ENCODE results near the gene CHRM1.
"Not testable (repeated sequence)": the region's sequence is repeated elsewhere in the genome, so short reads cannot be mapped to it uniquely, and the experiment has no call there.

CHRM1 gene

DNA sequence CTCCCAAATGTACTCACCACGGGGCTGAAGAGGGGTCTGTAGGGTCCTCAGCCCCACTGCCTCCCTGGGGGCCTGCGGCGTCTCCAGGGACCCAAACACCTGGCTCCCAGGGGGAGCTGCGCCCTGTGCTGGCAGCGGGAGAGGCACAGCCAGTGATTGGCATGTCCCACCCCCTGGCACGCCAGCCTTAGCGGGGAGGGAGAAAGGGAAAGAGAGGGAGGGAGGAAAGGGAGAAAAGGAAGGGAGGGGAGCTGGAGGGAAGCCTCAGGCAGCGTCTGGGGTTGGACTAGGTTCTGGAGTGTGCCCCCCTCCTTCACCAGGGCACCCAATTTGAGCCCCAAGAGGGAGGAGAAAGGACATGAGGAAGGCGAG is at the start of gene CHRM1:
Gene CHRM1, minus strand, starts transcription at position 163 of the 372 bp plus-strand sequence. CDS start 10,263 bp downstream, outside the sequence.
- no peak for DNase-seq (ENCODE audit: low read depth)

DNA sequence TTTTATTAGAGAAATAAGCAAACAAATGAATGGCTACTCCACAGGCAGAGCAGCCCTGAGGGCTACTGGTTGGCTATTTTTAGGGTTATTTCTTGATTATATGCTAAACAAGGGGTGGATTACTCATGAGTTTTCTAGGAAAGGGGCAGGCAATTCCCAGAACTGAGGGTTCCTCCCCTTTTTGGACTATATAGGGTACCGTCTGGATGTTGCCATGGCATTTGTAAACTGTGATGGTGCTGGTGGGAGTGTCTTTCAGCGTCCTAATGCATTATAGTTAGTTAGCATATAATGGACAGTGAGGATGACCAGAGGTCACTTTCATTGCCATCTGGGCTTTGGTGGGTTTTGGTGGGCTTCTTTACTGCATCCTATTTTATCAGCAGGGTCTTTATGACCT is 44.4 kb upstream of the CHRM1 start:
- no peak for DNase-seq (ENCODE audit: low read depth)

- DNase-seq (ENCODE audit: low read depth): no peak
Observed at GRCh38 chr11:62962391-62962790, 41.2 kb upstream of the CHRM1 start.

- DNase-seq (ENCODE audit: low read depth): no peak
Observed at GRCh38 chr11:62961017-62961570, 39.9 kb upstream of the CHRM1 start.

- DNase-seq (ENCODE audit: low read depth): no peak
Observed at GRCh38 chr11:62959422-62959980, 38.3 kb upstream of the CHRM1 start.

DNA sequence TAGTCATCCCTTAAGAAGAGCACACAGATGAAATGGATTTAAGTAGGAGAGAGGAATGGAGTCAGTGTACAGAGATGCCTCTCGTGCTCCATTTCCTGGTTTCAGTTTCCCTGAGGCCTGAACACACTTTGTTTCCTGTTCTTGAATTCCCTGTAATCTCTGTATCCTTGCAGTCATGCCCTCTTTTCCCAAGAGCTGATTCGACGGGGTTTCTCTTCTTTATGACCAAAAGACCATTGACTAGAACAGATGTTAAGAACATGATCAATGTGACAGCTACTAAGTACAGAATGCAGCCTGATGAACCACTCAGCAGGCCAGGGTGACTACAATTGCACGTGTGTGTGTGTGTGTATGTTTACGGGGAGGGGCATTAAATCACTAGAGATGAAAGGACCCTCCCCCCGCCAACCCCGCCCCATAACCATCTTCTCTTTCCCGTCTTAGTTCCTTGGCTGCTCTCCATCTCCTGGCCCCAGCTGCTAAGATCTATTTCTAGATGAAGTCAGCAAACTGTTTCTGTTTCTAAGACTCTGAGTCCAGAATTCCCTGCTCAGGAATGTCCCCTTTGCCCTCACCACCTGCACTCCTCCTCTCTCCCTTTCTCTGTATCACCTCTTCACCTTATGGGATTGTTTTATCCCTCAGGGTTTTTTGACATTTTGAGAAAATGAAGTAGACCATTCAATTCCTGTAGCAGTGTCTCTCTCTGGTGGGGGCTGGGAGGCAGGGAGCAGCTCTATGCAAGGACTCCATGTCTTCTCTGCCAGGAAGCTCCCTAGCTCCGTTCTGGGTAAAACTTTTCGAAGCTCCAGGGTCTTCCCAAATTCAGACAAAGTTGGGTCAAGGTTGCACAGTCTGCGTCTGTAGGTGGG is 37.6 kb upstream of the CHRM1 start:
- no peak for DNase-seq (ENCODE audit: low read depth)

DNA sequence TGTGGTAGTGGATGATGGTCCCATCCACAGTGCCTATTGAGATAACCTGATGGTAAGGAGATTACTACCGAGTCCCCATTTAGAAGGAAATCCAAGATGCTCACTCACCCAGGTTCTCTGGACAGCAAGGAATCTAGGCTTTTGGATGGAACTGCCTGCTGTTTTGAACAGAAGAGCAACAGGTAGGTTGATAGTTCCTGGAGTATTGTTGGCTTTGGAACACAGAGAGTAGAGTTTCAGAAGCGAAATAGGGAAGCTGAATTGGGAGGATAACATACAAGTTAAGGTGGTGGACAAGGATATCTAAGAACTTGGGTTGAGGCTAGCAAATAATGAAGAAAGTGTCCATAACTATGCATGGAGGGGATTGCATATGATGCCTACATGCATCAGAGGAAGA is 36.0 kb upstream of the CHRM1 start:
- DNase-seq (ENCODE audit: low read depth): no peak

DNA sequence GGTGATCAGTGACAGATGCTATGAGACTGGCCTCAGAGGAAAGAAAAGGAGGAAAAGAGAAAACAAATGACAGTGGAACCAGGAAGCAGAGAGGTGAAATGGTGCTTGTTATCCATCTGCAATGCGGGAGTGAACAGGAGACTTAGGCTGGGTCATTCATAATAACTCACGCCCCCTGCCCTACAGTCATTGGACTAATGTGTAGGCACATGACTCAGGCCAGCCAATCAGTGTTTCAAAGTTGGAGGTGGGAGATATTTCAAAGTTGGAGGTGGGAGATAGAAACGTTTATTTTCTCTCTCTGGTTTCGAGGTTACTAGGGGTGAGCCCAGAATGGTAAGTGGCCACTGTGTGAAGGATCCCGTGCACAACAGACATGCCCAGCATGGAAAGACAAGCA is 33.3 kb upstream of the CHRM1 start:
- DNase-seq (ENCODE audit: low read depth): no peak

DNA sequence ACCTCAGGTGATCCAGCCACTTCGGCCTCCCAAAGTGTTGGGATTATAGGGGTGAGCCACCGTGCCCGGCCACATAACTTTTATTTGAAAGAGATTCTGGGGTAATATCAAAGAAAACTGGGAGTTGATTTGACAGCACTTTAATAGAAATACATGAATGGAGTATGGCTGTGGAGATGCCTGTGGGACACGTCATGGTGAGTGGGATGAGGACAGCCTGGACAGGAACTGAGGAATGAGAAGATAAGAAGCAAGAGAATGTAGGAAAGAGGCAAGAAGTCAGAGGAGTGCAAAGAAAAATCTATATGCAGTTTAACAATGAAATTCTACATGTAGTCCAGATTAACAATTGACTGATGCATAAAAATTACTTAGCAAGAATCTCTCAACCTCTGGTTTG is 32.6 kb upstream of the CHRM1 start:
- DNase-seq (ENCODE audit: low read depth): no peak

DNA sequence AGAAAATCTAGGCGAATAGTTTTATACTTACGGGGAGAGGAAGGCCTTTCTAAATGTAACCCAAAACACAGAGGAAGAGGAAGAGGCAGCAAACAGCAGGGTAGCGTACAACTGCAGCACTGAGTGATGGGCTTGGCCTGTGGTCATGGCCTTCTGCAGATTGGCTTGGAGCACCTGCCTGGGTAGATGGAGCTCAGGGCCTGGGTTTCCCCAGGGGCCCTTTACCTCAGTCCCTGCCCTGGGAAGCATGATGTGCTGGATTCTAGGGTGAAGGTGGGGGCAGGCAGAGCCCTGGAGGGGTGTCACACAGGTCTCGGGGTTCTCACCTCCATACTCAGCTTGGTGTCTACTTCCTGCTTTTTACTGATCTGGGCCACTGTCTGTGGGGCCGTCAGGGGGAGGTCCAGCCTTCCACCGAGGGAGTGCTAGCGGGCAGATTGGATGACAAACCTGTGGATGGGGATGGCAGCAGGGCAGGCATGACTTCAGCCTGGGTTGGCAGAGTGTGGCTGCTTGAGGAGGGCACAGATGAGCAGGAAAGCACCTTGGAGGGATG is 27.7 kb upstream of the CHRM1 start:
- DNase-seq (ENCODE audit: low read depth): no peak

DNA sequence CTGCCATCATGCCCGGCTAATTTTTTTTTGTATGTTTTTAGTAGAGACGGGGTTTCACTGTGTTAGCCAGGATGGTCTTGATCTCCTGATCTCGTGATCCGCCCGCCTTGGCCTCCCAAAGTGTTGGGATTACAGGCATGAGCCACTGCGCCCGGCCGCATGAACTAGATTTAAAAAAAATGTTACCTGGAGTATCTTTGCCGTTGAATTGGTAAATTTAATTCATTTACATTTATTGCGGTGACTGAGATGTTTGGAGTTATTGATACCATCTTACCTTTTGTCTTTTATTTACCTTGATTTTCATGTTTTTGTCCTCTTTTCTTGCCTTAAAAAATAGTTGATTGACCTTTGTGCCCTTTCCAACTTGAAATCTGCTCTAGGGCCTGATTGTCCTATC is 24.4 kb upstream of the CHRM1 start:
- DNase-seq (ENCODE audit: low read depth): not testable (repeated sequence)

- DNase-seq (ENCODE audit: low read depth): not testable (repeated sequence)
Observed at GRCh38 chr11:62937528-62937927, 16.4 kb upstream of the CHRM1 start.

DNA sequence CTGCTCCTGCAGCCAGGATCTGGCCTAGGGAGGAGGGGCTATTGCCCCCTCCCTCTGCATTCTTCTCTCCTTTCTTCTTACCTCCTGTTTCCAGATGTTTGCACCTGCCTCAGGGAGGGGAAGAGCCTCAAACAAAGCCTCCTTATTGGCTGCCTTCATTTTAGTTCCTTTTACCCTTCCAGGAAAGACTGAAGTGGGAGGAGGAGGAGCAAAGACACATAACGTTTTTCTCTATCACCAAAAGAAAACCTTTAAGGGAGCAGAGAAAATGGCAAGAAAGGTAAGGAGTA is 13.3 kb upstream of the CHRM1 start:
- DNase-seq (ENCODE audit: low read depth): no peak

DNA sequence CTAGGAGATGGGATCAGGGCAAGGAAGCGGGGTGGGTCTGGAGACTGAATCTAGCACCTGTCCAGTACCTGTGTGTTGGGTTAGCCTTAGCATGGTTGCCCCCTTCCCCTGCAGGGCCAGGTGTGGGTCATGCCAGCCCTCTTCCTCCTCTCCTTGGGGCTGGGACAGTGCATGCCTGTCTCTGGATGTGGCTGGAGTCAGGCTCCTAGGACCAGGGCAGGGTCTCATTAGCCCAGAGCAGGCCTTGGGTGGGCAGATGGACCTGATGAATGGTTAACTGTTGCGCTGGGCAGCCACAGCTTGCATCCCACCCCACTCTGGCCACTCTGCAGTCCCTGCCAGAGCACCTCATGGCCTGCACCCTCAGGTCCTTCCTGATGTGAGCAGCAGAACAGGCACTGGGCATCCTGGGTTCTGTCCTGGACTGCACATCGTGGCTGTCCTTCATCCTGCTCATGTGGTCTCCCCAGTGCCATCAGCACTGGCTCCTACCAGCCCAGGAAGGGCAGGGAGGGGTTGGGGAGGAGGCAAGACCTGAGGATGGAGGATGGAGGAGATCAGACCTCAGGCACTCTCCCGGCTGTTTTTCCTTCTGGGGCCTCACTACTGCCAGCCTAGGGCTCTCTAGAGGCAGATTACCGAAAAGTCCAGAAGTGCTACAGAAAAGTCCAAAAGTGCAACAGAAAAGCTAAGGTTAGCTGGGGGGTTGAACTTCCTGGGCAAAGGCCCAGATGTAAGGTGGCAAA is 12.8 kb upstream of the CHRM1 start:
- no peak for DNase-seq (ENCODE audit: low read depth)

GRCh38 chr11:62933285-62933684 is 12.1 kb upstream of the CHRM1 start:
- DNase-seq (ENCODE audit: low read depth): no peak

- DNase-seq (ENCODE audit: low read depth): no peak
Observed at GRCh38 chr11:62931499-62932278, 10.5 kb upstream of the CHRM1 start.

- DNase-seq (ENCODE audit: low read depth): no peak
Observed at GRCh38 chr11:62930666-62931065, 9.5 kb upstream of the CHRM1 start.

DNA sequence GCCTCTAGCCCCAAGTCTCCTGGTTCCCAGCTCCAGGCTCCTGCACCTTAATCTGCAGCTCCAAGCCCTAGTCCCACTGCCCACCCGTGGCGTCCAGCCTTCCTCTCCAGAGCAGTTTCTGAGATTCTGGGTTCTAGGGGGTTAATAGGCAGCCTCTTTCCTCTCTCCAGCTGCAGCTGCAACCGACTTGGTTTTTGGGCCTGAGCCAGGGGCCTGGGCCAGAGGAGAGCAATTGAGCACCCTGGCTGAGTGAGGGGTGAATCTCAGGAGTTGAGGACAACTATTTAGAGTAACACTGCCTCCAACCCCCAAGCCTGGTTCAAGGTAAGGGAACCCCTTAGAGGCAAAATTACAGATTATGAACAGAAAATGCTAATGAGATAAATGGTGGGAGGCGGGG is 9.0 kb upstream of the CHRM1 start:
- DNase-seq (ENCODE audit: low read depth): no peak

GRCh38 chr11:62928011-62928410 is 6.8 kb upstream of the CHRM1 start:
- no peak for DNase-seq (ENCODE audit: low read depth)

DNA sequence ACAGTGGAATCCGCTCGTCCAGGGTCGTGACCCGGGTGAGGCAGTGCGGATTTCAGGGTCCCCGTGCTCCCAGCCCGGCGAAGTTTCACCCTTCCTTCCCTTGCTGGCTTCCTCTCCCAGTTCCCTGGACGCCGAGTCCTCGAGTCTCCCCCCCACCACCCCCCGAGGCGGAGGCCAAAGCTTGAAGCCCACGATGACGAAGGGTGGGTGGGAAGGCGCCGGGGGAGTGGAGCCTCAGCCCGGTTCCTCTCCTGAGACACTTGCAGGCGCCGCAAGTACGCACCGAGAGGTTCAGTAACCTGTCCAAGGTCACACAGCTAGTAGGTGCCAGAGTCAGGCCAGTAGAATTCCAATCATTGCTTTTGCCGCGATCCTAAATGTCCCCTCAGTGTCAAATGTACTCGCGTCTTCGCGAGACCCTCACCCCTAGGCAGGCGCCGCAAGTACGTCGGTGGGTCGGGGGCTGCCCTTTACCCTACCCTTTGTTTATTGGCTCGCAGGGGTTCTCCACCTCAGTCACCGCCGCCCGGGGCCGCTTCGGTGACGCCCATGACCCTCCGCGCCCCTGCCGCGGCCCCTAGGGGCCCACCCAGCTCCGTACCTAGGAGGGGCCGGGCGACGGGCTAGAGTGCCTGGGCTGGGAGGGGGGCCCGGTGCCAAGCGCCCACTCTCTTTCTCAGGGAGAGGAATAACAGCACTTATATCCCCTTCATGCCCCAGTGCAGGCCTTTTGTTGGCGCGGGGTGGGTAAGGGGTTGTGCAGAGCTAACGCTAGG is 5.7 kb upstream of the CHRM1 start:
- no peak for DNase-seq (ENCODE audit: low read depth)
